NCI-H2171 treated with DMSO at 0.1 percent for 48 hours (cell line): ENCODE data around the gene PWP2.
"Not testable (repeated sequence)": the region's sequence is repeated elsewhere in the genome, so short reads cannot be mapped to it uniquely, and the experiment has no call there.

ENCODE experiments used
- DNase-seq: peaks from one replicate; lab custom pipeline; 2025; lab: John Stamatoyannopoulos, UW

PWP2 gene

GRCh38 chr21:44138039-44138438 lies 30.8 kb downstream of the PWP2 start:
- DNase-seq: not testable (repeated sequence)

- DNase-seq: not testable (repeated sequence)
Measured at GRCh38 chr21:44139787-44140551, 32.8 kb downstream of the PWP2 start.

GRCh38 chr21:44140552-44140932 lies 33.3 kb downstream of the PWP2 start:
- DNase-seq: not testable (repeated sequence)

- not testable (repeated sequence) for DNase-seq
Measured at GRCh38 chr21:44142470-44142869, 35.3 kb downstream of the PWP2 start.

GRCh38 chr21:44143380-44143779 lies 36.2 kb downstream of the PWP2 start:
- DNase-seq: not testable (repeated sequence)

GRCh38 chr21:44143996-44144395 lies 36.8 kb downstream of the PWP2 start:
- DNase-seq: not testable (repeated sequence)

- DNase-seq: not testable (repeated sequence)
Measured at GRCh38 chr21:44144784-44145602, 37.8 kb downstream of the PWP2 start.

- not testable (repeated sequence) for DNase-seq
Measured at GRCh38 chr21:44145616-44146015, 38.4 kb downstream of the PWP2 start.

GRCh38 chr21:44147108-44147507 lies 39.9 kb downstream of the PWP2 start:
- not testable (repeated sequence) for DNase-seq

- not testable (repeated sequence) for DNase-seq
Measured at GRCh38 chr21:44150255-44150654, 43.1 kb downstream of the PWP2 start.

GRCh38 chr21:44153214-44153888 lies 46.2 kb downstream of the PWP2 start:
- DNase-seq: not testable (repeated sequence)

- DNase-seq: not testable (repeated sequence)
Measured at GRCh38 chr21:44153889-44154228, 46.7 kb downstream of the PWP2 start.

- not testable (repeated sequence) for DNase-seq
Measured at GRCh38 chr21:44154816-44155230, 47.6 kb downstream of the PWP2 start.

- DNase-seq: not testable (repeated sequence)
Measured at GRCh38 chr21:44155231-44155993, 48.2 kb downstream of the PWP2 start.

- not testable (repeated sequence) for DNase-seq
Measured at GRCh38 chr21:44155994-44156380, 48.8 kb downstream of the PWP2 start.

- DNase-seq: not testable (repeated sequence)
Measured at GRCh38 chr21:44157439-44158081, 50.4 kb downstream of the PWP2 start.

- DNase-seq: not testable (repeated sequence)
Measured at GRCh38 chr21:44158082-44158468, 50.9 kb downstream of the PWP2 start.

GRCh38 chr21:44159349-44160297 lies 52.4 kb downstream of the PWP2 start:
- not testable (repeated sequence) for DNase-seq

GRCh38 chr21:44160298-44160672 lies 53.1 kb downstream of the PWP2 start:
- not testable (repeated sequence) for DNase-seq

- not testable (repeated sequence) for DNase-seq
Measured at GRCh38 chr21:44160821-44161220, 53.6 kb downstream of the PWP2 start.
